IPS-11a (cell line): Measurements from ENCODE around the gene ACTL10.

Experiments
- H3K4me3 ChIP-seq: one replicate; pipeline ENCODE4 v1.5.1; 2013; ENCODE audit warnings: low read depth, low read length, control low read depth

Gene ACTL10

DNA sequence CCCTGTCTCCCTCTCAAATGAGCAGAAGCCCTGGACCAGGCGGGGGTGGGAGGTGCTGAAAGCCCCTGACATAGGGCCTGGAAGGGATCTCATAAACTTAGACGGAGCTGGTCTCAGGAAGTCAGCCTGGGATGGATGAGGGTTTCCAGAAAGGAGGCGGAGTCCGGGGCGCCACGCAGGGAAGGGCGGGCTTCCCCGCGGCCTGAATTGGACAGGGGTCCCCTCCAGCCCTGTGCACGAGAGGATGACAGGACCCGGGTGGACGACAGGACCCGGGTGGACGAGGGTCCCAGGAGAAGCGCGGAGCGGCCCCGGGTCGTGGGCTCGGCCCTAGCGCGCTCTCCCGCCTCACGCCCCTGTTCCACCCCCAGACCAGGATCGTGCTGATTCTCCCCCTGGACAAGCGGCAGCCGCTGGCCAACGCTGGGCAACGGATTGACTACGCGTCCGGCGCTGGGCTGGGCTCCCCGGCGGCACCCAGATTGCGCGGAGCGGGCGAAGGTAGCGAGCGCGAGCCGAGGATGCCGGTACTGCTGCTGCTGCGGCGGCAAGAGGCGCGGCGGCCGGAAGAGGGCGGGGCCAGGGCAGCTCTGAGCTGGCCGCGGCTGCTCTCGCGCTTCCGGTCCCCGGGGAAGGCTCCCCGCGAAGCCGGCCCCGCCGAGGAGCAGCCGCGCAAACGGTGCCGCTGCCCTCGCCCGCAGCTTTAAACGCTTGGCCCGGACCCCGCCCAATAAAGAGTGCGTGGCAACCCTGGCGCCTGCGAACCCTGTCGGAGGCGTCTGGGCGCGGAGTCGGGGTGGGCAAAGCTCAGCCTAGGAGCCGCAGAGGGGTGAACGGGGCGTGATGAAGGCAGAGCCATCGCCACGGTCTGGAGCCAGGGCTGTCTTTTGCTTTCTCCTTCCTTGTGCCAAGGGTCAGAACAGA lies 3.3 kb upstream of the ACTL10 start:
- peak overlapping the region; percentile 83 for H3K4me3 ChIP-seq

DNA sequence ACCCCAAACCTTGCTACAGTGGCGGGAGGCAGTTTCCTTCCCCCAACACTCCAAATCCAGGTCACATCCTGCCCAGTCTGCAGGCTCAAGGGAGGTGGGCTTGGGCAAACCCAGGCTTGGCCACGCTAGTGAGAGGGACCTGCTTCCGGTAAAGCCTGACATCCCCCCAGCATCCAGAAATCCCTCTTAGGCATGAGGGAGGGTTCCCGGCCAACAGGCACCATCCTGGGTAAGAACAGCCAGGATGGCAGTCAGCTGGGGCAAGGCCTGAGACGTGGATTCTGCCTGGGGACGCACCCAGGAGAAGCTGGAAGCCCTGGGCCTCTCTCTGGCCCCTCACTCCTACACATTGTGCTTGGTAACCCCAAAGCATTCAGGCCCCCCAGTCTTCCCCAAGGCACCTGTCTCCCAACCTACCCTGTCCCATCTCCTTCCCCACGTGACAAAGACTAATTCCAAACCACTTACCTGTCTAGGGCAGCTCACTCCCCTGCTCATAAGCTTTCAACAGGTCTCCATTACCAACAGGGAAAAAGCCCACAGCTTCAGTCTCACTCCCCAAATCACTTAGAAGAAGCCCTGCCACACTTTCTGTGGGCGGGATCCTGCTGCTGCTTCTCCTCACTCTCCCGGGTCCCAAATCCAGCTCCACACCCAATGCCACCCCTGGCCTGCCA lies 2.5 kb upstream of the ACTL10 start:
- peak overlapping the region; percentile 83 for H3K4me3 ChIP-seq

GRCh38 chr20:33664762-33665144 lies 2.0 kb upstream of the ACTL10 start:
- H3K4me3 ChIP-seq: no peak overlapping the region

- H3K4me3 ChIP-seq: peak overlapping the region; percentile 24
Observed at GRCh38 chr20:33667245-33667675, 517 bp downstream of the ACTL10 start.

DNA sequence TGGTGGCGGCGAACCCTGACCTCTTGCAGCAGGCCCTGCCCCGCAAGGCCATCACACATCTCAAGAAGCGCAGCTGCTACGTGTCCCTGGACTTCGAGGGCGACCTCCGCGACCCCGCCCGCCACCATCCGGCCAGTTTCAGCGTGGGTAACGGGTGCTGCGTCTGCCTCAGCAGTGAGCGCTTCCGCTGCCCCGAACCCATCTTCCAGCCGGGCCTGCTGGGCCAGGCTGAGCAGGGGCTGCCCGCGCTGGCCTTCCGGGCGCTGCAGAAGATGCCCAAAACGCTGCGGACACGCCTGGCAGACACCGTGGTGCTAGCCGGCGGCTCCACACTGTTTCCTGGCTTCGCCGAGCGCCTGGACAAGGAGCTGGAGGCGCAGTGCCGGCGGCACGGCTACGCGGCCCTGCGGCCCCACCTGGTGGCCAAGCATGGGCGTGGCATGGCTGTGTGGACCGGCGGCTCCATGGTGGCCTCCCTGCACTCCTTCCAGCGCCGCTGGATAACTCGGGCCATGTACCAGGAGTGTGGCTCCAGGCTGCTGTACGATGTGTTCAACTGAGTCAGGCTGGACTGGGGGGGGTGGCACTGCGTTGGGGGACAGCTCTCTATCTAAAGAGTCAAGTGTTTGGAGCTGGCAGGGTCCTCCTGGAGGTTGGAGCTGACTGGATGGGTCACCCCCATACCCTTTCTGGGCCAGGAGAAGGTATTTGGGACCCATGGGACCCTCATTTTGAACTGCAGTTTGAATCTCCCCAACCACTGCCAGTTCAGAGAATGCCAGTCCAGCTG lies 1.1 kb downstream of the ACTL10 start:
- peak overlapping the region; percentile 24 for H3K4me3 ChIP-seq

GRCh38 chr20:33668466-33669155 lies 1.9 kb downstream of the ACTL10 start:
- H3K4me3 ChIP-seq: no peak overlapping the region

GRCh38 chr20:33669224-33669623 lies 2.5 kb downstream of the ACTL10 start:
- H3K4me3 ChIP-seq: no peak overlapping the region

DNA sequence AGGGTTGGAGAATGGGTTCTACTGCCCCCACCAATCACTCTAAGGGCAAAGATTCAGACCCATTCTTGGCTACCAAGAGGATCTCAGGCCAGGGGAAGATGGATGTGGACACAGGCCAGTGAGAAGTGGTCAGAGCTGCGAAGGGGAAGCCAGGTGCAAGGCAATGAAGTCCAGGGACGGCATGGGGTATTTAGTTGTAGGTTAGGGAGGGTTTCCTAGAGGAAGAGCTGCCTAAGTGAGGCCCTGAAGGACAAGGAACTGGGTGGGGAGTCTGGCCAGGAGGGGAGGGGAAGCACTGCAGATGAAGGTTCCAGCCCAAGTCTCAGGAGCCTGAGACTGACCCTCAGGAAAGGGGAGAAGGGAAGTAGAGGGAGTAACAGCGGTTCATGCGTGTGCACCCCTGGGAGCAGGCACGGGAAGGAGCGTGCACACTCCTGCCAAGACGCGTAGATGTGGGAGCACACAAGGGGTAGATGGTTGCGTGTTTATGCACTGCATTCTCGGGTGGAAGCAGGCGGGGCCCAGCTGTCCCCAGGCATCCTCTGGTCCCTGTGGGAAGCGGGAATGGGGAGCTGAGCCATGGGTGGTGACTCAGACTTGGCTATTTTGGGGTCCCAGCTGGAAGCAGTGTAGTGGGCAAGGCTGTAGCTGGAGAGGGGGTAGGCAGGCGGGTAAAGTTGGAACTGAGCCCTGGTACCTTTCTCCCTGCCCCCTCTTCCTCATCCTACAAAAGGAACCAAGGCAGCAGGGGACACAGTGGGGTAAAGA lies 3.3 kb downstream of the ACTL10 start:
- no peak overlapping the region for H3K4me3 ChIP-seq

GRCh38 chr20:33670715-33671499 lies 4.2 kb downstream of the ACTL10 start:
- no peak overlapping the region for H3K4me3 ChIP-seq

GRCh38 chr20:33671573-33672288 lies 5.0 kb downstream of the ACTL10 start:
- no peak overlapping the region for H3K4me3 ChIP-seq

- H3K4me3 ChIP-seq: no peak overlapping the region
Observed at GRCh38 chr20:33672426-33673113, 5.8 kb downstream of the ACTL10 start.

GRCh38 chr20:33673114-33673409 lies 6.3 kb downstream of the ACTL10 start:
- peak overlapping the region; percentile 62 for H3K4me3 ChIP-seq

DNA sequence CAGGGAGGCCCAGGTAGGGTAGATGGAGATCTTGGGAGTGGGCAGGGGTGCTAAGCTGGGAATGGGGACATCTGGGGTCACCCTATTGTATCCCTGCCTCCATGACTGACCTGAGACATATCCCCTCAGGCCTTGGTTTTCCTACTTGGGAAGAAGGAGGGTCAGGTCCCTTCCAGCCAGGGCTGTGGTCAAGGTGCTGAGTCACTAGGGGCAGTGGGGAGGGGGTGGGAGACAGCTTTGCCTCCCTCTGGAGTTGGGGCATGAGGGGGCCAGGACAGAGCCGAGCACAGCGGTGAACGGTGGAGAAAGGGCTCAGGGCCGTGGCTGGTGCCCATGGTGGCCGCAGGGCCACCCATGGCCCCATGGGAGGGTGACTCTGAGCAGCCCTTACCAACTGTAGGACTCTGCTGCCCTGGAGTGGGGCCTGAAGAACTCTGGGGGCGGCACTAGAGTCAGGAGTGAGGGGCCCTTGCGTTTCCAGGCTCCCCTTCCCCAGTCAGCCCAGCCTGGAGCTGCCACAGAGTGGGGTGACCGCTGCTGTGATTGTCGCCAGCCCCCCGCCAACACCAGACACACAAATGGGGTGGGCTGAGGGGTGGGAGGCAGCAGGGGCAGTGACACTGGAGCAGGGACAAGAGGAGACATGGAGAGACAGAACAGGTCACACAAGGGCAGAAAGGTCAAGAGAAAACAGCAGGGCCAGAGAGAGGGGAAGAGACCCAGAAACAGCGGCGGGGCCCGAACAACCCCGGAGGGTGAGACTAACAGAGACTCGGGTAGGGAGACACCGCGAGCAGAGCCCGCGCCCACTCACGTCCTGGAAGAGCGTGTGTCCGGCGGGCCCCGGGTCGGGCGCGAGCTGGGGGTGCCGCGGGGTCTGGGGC lies 6.9 kb downstream of the ACTL10 start:
- peak overlapping the region; percentile 62 for H3K4me3 ChIP-seq

DNA sequence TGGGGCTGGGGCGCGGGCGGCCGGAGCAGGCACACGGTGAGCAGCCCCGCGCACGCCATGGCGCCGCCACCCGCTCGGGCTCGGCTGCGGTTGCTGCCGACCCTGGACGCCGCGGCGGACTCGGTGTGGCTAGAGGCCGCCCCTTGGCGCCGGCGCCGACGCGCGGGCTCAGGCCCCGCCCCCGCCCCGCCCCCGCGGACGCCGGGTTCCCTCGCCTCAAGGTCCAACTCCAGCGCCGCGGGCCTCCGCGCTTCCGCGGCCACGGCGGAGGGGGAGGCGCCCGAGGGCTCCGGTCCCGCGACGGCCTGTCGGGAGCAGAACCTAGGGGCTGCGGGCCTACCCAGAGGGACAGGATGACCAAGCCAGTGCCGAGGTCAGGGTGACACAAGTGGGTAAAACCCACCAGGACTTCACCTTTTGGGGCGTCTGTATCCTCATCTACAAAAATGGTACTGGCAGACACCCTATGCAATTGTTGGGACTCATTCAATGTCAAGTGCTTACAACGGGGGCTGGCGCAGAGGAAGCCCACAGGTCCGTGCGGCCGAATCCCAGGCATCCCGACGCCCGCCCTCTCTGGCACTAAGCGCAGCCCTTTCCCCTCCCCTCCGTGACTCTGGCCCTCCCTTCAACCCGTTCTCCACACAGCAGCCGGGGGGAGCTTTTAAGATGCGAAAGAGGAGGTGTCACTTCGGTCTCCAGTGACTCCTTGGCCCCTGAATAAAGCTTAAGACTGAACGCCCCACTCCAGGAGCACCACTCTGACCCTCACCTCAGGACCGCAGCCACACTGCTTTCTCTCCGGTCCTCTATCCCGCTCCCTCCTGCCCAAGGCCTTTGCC lies 7.8 kb downstream of the ACTL10 start, which contains the start of gene NECAB3:
Gene NECAB3 (minus strand): TSS at position 135 of the 842 bp plus-strand sequence. CDS start 76 bp downstream, at position 59.
- H3K4me3 ChIP-seq: peak within 1 kb of the TSS; percentile 62

GRCh38 chr20:33675136-33675959 lies 8.6 kb downstream of the ACTL10 start:
- H3K4me3 ChIP-seq: no peak overlapping the region
